B cell (primary cell): ENCODE data around the gene TMBIM6.
"Not testable (repeated sequence)": the region's sequence is repeated elsewhere in the genome, so short reads cannot be mapped to it uniquely, and the experiment has no call there.

ENCODE experiments used
- CTCF ChIP-seq: fragments of 200-600 bp; IDR thresholded peaks from one replicate; pipeline ENCODE4 v1.8.0; 2022; ENCODE audit warnings: antibody characterized with exemption, mild to moderate bottlenecking
- EZH2 ChIP-seq: IDR thresholded peaks from 2 replicates; pipeline ENCODE4 v1.6.1; 2012; ENCODE audit warnings: borderline replicate concordance, low read depth, mild to moderate bottlenecking, moderate library complexity, low read length; ENCODE audit not compliant: insufficient read depth, poor library complexity, severe bottlenecking

GRCh38 chr12:49713952-49714351, 27.4 kb upstream of the TMBIM6 start:
- TF ChIP-seq CTCF, EZH2: not testable (repeated sequence)
